ENCODE measurements around the gene NUDT19.

NUDT19 gene

DNA sequence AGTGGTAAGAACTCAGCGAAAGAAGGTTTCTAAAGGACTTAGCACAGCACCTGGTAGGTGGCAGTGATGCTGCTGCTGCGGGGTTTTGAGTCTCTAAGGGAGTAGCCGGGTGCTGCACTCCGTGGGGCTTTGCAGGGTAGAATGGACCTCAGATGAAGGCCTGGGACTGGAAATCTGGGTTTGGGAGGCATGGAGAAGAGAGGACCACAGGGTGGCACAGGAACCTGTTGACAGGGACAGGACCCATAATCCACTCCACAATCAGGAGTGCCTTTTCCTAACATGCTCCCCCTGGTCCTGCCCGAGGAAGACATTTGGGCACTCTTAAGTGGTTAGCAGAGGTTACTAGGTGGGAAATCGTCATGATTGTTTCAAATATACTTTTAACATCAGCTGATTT lies 57.7 kb downstream of the NUDT19 start:
- Histone ChIP-seq H3K9me3 (ENCODE audit: severe bottlenecking) (no peaks in the 10 kb centered on the region), H3K4me3 (ENCODE audit: low read depth, low read length) (no peak overlapping the region), H3K27me3 (ENCODE audit: insufficient read depth, low read depth, severe bottlenecking) (no peaks in the 10 kb centered on the region), H3K36me3 (no peaks in the 10 kb centered on the region), H3K27ac (no peak overlapping the region)
- DNase-seq: no peak
- TF ChIP-seq, protein P1, sequence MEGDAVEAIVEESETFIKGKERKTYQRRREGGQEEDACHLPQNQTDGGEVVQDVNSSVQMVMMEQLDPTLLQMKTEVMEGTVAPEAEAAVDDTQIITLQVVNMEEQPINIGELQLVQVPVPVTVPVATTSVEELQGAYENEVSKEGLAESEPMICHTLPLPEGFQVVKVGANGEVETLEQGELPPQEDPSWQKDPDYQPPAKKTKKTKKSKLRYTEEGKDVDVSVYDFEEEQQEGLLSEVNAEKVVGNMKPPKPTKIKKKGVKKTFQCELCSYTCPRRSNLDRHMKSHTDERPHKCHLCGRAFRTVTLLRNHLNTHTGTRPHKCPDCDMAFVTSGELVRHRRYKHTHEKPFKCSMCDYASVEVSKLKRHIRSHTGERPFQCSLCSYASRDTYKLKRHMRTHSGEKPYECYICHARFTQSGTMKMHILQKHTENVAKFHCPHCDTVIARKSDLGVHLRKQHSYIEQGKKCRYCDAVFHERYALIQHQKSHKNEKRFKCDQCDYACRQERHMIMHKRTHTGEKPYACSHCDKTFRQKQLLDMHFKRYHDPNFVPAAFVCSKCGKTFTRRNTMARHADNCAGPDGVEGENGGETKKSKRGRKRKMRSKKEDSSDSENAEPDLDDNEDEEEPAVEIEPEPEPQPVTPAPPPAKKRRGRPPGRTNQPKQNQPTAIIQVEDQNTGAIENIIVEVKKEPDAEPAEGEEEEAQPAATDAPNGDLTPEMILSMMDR (IDR thresholded peaks at IDR 0.05; ENCODE audit: low read depth, low read length): no peak

DNA sequence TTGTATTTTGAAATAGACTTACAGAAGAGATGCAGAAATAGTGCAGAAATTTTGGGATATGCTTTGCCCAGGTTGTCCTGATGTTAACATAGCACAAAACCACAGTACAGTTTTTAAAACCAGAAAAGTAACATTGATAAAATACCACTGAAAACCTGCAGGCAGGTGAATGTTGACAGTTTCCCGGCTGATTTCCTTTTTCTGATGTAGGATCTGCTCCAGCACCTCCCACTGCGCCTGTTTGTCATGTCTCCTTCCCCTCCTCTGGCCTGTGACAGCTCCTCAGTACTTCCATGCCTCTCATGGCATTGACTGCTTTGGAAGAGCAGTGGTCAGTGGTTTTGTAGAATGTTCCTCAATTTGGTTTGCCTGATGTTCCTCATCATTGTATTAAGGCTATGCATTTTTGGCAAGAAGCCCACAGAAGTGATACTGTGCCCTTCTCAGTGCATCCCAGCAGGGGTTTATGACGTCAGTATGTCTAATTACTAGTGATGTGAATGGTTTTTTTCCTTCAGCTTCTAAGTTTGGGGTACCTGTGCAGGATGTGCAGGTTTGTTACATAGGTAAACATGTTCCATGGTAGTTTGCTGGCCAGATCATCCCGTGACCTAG lies 58.9 kb downstream of the NUDT19 start:
- Histone ChIP-seq H3K27me3 (ENCODE audit: insufficient read depth, low read depth, severe bottlenecking) (no peaks in the 10 kb centered on the region), H3K36me3 (no peaks in the 10 kb centered on the region), H3K9me3 (ENCODE audit: severe bottlenecking) (no peaks in the 10 kb centered on the region), H3K4me3 (ENCODE audit: low read depth, low read length) (no peak overlapping the region), H3K27ac (no peak overlapping the region)
- no peak for DNase-seq
- TF ChIP-seq, protein P1 (IDR thresholded peaks at IDR 0.05; ENCODE audit: low read depth, low read length): no peak

DNA sequence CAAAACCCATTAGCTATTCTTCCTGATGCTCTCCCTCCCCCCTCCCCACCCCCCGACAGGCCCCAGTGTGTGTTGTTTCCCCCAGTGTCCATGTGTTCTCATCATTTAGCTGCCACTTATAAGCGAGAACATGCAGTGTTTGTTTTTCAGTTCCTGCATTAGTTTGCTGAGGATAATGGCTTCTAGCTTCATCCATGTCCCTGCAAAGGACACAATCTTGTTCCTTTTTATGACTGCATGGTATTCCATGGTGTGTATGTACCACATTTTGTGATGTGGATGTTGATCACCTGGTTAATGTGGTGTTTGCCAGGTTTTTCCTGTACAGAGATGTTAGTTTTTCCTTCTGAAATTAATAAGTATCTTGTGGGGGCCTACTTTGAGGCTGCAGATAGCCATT lies 59.4 kb downstream of the NUDT19 start:
- Histone ChIP-seq H3K4me3 (ENCODE audit: low read depth, low read length) (no peak overlapping the region), H3K27ac (no peak overlapping the region), H3K27me3 (ENCODE audit: insufficient read depth, low read depth, severe bottlenecking) (no peaks in the 10 kb centered on the region), H3K9me3 (ENCODE audit: severe bottlenecking) (no peaks in the 10 kb centered on the region), H3K36me3 (no peaks in the 10 kb centered on the region)
- DNase-seq: no peak
- TF ChIP-seq, protein P1 (IDR thresholded peaks at IDR 0.05; ENCODE audit: low read depth, low read length): no peak

- Histone ChIP-seq H3K27ac (no peak overlapping the region), H3K36me3 (no peaks in the 10 kb centered on the region), H3K27me3 (ENCODE audit: insufficient read depth, low read depth, severe bottlenecking) (no peaks in the 10 kb centered on the region), H3K9me3 (ENCODE audit: severe bottlenecking) (no peaks in the 10 kb centered on the region), H3K4me3 (ENCODE audit: low read depth, low read length) (no peak overlapping the region)
- TF ChIP-seq, protein P1 (IDR thresholded peaks at IDR 0.05; ENCODE audit: low read depth, low read length): no peak
- DNase-seq: no peak
Measured at GRCh38 chr19:32757189-32757588, 65.6 kb downstream of the NUDT19 start.
